Measurements from ENCODE around the gene GRK6. TPM values are rescaled to one million over a fixed set of nuclear protein-coding genes. Genes with fewer than 3 reads are reported as not detected.
A peak's percentile ranks its signal among the peaks of the same experiment; 100 is the strongest.

GRK6 gene
- total and polyA plus RNA-seq, 9 of the 15 experiments (the other 6 are each of a cell fraction or from before 2014, with no cell fraction given), result 0.63 to 122 (median 44.5) TPM

- TF ChIP-seq PKNOX1 (IDR thresholded peaks at IDR 0.05), result no peak
- TF ChIP-seq SMAD1 (IDR thresholded peaks at IDR 0.05; ENCODE audit: low read depth, low read length, partially characterized antibody), result no peak
- no peak for TF ChIP-seq ZNF175 (CRISPR knock-in tag; IDR thresholded peaks at IDR 0.05; ENCODE audit: low read depth)
- no peak for TF ChIP-seq FOXA3 (CRISPR knock-in tag; conservative IDR thresholded peaks at IDR 0.05 in 1 of 2, IDR thresholded peaks at IDR 0.05 in 1 of 2)
- TF ChIP-seq CCAR2 (IDR thresholded peaks at IDR 0.05; ENCODE audit: low read depth, low read length), result no peak
- TF ChIP-seq RERE (CRISPR knock-in tag; IDR thresholded peaks at IDR 0.05; ENCODE audit: borderline replicate concordance), result no peak
- TF ChIP-seq HEY1 (CRISPR knock-in tag; IDR thresholded peaks at IDR 0.05; ENCODE audit: borderline replicate concordance), result no peak
- TF ChIP-seq CEBPB (tag; IDR thresholded peaks at IDR 0.05), result no peak
- no peak for TF ChIP-seq STAT5A (IDR thresholded peaks at IDR 0.05; ENCODE audit: borderline replicate concordance, low read length)
- no peak for TF ChIP-seq NUFIP1 (IDR thresholded peaks at IDR 0.05; ENCODE audit: partially characterized antibody)
- TF ChIP-seq ZNF263 (CRISPR knock-in tag; IDR thresholded peaks at IDR 0.05; ENCODE audit: borderline replicate concordance), result peak; percentile 54; the same call in 1 of the 2 replicates
- TF ChIP-seq MYC (IDR thresholded peaks at IDR 0.05; ENCODE audit: low read depth, low read length), result no peak; the same call in 1 of the 2 replicates
- TF ChIP-seq MYC (CRISPR knock-in tag; IDR thresholded peaks at IDR 0.05; ENCODE audit: borderline replicate concordance, low read depth), result no peak
- no peak for TF ChIP-seq ZNF77 (CRISPR knock-in tag; IDR thresholded peaks at IDR 0.05)
- 0 out of 2 replicates have a peak, but pooled peaks have one; percentile 46 for TF ChIP-seq ESRRA (IDR thresholded peaks at IDR 0.05; ENCODE audit: borderline replicate concordance, low read depth)
- TF ChIP-seq SP1 (CRISPR knock-in tag; IDR thresholded peaks at IDR 0.05), result peak; percentile 46; the same call in 1 of the 2 replicates
- no peak for TF ChIP-seq DNMT1 (IDR thresholded peaks at IDR 0.05)
- TF ChIP-seq TEAD4 (IDR thresholded peaks at IDR 0.05; ENCODE audit: low read length), result no peak
- TF ChIP-seq TEAD4 (CRISPR knock-in tag; IDR thresholded peaks at IDR 0.05; ENCODE audit: borderline replicate concordance), result no peak
- no peak for TF ChIP-seq KDM1A (IDR thresholded peaks at IDR 0.05)
- TF ChIP-seq CBFA2T2 (conservative IDR thresholded peaks at IDR 0.05), result no peak
- no peak for TF ChIP-seq ZNF274 (IDR thresholded peaks at IDR 0.05; ENCODE audit: borderline replicate concordance, low read depth, low read length)
- TF ChIP-seq TAF1 (IDR thresholded peaks at IDR 0.05; ENCODE audit: control insufficient read depth, extremely low read depth, insufficient read depth, low read length, severe bottlenecking), result peak; percentile 16
- TF ChIP-seq ATF1 (CRISPR knock-in tag; IDR thresholded peaks at IDR 0.05), result peak; percentile 77
- peak; percentile 99 for TF ChIP-seq ATF1 (tag; IDR thresholded peaks at IDR 0.05)
Measured at GRCh38 chr5:177454397-177455035, 28.0 kb downstream of the GRK6 start (continued).

Data from K562 (cell line).